Transverse colon (tissue), 4 donors: Measurements from ENCODE around the gene DYNC1LI2.

Experiments used
- CTCF ChIP-seq, 5 experiments: fragments of 200-600 bp in 3 of 5; fragments of 450-650 bp in 2 of 5; sonication (generic) in 3 of 5; IDR thresholded peaks; 1 replicate in 2 of 5; 2 replicates in 3 of 5; pipeline ENCODE4 v1.5.1; 2016 to 2017; ENCODE audit warnings: antibody characterized with exemption in 5 of 5, inconsistent platforms in 3 of 5, mild to moderate bottlenecking in 2 of 5, moderate library complexity in 1 of 5
- EP300 ChIP-seq: sonication (generic); formaldehyde crosslinking; IDR thresholded peaks from one replicate; pipeline ENCODE4 v1.6.1; 2017; ENCODE audit warnings: antibody characterized with exemption, low read depth
- POLR2A ChIP-seq: fragments of 450-650 bp; IDR thresholded peaks from one replicate; pipeline ENCODE4 v1.6.1; 2016; ENCODE audit warnings: antibody characterized with exemption, mild to moderate bottlenecking, moderate library complexity
- POLR2AphosphoS5 ChIP-seq, 3 donors: sonication (generic); formaldehyde crosslinking; IDR thresholded peaks; one replicate each; pipeline ENCODE4 v1.6.1; 2016; ENCODE audit warnings: antibody characterized with exemption in 3 of 3

GRCh38 chr16:66714062-66714461, 37.3 kb downstream of the DYNC1LI2 start:
- TF ChIP-seq CTCF (IDR thresholded peaks at IDR 0.05) (no peak), POLR2A (no peak), EP300 (no peak), POLR2AphosphoS5 (IDR thresholded peaks at IDR 0.05) (no peak)
